Measurements from ENCODE around the gene CASP8AP2.
"Not testable (repeated sequence)": the region's sequence is repeated elsewhere in the genome, so short reads cannot be mapped to it uniquely, and the experiment has no call there.

The CASP8AP2 gene

DNA sequence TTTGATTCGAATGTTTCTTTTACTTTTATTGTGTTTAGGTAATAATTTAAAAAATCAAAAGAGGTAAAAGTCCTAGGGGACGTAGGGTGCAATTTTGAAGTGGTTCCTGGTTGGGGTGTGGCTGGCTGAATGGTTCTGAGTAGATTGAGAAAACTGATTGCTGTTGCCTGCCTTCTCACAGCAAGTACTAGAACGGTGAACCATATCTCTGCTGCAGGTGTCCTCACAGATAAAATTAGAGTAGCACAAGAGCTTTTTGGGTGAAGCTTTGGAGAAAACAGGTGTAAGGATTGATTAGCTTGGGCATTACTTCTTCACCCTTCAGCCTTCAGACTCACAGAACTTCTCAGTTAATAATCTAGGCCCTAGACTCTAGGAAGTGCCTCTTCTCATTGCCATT is 44.8 kb downstream of the CASP8AP2 start:
- H3K27ac ChIP-seq = no peak overlapping the region
- no peak for DNase-seq (ENCODE audit: low read depth, low spot score)

- no peak overlapping the region for H3K27ac ChIP-seq
- DNase-seq (ENCODE audit: low read depth, low spot score) = no peak
These were observed 56.9 kb downstream of the CASP8AP2 start for GRCh38 chr6:89886378-89887120.

DNA sequence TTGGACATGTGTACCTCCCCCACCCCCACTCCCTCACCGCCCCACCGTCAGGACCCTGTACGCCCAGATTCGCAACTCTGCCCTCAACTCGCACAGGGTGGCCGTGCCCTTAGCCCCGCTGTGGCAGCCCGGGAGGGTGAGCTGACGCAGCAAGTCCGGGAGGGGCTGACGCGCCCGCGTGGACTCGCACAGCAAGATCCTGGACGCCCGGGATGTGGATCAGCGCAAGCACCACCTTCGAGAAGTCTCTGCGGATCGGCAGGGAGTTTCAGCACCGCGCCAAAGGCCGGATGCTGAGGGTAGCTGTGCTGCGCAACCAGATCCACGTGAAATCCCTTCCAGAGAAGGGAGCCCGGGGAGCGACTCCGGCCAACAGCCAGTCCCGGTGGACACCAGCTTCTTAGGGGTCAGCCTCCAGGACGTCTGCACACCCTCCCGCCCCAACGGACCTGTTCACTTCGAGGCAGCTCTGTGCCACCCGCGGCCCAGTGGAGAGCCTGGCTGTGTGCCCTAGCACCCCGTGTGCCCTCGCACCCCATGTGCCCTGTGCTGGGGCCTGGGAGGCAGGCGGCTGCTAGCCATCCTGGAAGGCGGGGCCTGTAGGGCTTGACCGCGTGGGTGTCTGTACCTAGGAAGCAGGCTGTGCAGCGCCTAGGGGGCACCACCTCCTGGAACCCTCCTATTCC is 57.9 kb downstream of the CASP8AP2 start:
- DNase-seq (ENCODE audit: low read depth, low spot score) = no peak
- H3K27ac ChIP-seq = no peak overlapping the region

- H3K27ac ChIP-seq = no peak overlapping the region
These were observed 58.4 kb downstream of the CASP8AP2 start for GRCh38 chr6:89888138-89888514.

GRCh38 chr6:89888871-89889270 is 59.2 kb downstream of the CASP8AP2 start:
- H3K27ac ChIP-seq = no peak overlapping the region
- no peak for DNase-seq (ENCODE audit: low read depth, low spot score)

More at GRCh38 chr6:89888138-89888514, 58.4 kb downstream of the CASP8AP2 start:
- no peak for DNase-seq (ENCODE audit: low read depth, low spot score)

DNA sequence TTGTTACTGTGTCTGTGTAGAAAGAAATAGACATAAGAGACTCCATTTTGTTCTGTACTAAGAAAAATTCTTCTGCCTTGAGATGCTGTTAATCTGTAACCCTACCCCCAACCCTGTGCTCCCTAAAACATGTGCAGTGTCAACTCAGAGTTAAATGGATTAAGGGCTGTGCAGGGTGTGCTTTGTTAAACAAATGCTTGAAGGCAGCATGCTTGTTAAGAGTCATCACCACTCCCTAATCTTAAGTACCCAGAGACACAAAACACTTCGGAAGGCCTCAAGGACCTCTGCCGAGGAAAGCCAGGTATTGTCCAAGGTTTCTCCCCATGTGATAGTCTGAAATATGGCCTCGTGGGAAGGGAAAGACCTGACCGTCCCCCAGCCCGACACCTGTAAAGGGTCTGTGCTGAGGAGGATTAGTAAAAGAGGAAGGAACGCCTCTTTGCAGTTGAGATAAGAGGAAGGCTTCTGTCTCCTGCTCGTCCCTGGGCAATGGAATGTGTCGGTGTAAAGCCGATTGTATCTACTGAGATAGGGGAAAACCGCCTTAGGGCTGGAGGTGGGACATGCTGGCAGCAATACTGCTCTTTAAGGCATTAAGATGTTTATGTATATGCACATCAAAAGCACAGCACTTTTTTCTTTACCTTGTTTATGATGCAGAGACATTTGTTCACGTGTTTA is 61.3 kb downstream of the CASP8AP2 start:
- not testable (repeated sequence) for H3K27ac ChIP-seq; DNase-seq (ENCODE audit: low read depth, low spot score)

DNA sequence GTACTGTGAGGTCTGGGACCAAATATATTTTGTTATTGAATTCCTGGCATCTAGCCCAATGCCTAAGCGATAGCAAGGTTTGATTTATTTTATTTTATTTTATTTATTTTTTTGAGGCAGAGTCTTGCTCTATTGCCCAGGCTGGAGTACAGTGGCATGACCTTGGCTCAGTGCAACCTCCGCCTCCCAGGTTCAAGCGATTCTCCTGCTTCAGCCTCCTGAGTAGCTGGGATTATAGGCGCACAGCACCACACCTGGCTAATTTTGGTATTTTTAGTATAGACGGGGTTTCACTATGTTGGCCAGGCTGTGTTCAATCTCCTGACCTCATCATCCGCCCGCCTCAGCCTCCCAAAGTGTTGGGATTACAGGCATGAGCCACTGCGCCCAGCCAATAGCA is 62.9 kb downstream of the CASP8AP2 start:
- not testable (repeated sequence) for H3K27ac ChIP-seq; DNase-seq (ENCODE audit: low read depth, low spot score)

GRCh38 chr6:89894169-89894568 is 64.5 kb downstream of the CASP8AP2 start, which contains the start of gene GJA10:
GJA10 (plus strand) TSS chr6:89894469; CDS start chr6:89894469, 0 bp downstream.
- DNase-seq (ENCODE audit: low read depth, low spot score) = no peak
- no peak within 1 kb of the TSS for H3K27ac ChIP-seq

DNA sequence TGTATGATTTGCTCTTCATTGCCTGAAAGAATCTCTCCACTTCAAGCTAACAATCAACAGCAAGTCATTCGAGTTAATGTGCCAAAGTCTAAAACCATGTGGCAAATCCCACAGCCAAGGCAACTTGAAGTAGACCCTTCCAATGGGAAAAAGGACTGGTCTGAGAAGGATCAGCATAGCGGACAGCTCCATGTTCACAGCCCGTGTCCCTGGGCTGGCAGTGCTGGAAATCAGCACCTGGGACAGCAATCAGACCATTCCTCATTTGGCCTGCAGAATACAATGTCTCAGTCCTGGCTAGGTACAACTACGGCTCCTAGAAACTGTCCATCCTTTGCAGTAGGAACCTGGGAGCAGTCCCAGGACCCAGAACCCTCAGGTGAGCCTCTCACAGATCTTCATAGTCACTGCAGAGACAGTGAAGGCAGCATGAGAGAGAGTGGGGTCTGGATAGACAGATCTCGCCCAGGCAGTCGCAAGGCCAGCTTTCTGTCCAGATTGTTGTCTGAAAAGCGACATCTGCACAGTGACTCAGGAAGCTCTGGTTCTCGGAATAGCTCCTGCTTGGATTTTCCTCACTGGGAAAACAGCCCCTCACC is 65.7 kb downstream of the CASP8AP2 start:
- DNase-seq (ENCODE audit: low read depth, low spot score) = no peak
- no peak overlapping the region for H3K27ac ChIP-seq

DNA sequence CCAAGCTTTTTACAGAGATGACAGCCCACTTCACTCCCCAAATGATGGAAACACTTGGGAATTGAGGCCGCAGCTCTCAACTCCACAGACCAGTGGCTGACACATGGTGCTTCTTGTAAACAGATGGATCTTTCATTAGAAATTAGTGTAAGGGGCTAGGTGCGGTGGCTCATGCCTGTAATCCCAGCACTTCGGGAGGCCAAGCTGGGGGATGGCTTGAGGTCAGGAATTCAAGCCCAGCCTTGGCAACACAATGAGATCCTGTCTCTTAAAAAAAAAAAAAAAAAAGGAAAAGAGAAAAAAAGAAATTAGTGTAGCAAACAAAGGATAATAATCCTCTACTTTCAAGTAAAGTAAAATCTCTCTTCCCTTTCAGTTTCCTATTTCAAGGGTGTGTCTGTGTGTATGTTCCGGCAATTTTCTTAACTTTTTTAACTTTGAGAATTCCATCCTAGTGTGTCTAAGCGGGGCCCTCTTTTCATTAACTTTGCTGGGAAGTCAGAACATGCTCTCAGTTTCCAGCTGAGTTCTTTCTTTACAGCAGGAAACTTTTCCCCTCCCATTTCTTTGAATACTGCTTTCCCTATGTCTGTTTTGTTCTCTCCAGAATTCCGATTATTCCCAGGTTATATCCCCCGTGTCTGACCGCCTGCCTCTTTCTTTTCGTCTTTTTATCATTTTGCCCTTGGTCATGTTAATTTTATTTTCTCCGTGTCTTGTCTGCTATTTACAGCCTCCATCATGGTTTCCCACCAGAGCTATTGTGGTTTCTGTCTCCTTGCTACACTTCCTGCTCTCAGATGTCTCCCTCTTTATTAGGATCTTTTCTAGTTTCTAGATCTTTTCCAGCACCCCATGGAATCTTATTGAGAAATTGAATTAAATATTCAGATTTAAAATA is 80.6 kb downstream of the CASP8AP2 start:
- H3K27ac ChIP-seq; DNase-seq (ENCODE audit: low read depth, low spot score): not testable (repeated sequence)

GRCh38 chr6:89910902-89911240 is 81.2 kb downstream of the CASP8AP2 start:
- no peak for DNase-seq (ENCODE audit: low read depth, low spot score)
- H3K27ac ChIP-seq = no peak overlapping the region

GRCh38 chr6:89916136-89916920 is 86.6 kb downstream of the CASP8AP2 start:
- DNase-seq (ENCODE audit: low read depth, low spot score) = no peak
- no peak overlapping the region for H3K27ac ChIP-seq

DNA sequence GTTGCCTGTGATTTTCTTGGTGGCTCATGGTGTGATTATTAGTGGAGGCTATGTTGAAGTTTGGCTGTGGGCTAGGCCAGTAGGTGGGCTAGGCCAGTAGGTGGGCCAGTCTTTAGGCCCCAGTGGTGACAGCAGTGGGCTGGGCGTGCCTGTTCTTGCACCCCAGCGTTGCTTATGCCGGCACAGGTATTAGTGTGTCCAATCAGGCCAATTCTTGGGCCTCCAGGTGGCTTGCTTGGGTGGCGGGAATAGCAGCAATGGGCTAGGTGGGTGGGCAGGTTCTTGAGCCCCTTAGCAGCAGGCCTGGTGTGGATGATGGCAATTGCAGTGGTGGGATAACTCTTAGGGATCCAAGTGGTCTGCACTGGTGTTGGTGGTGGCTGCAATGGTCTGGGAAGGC is 87.5 kb downstream of the CASP8AP2 start:
- H3K27ac ChIP-seq = no peak overlapping the region
- DNase-seq (ENCODE audit: low read depth, low spot score) = no peak

DNA sequence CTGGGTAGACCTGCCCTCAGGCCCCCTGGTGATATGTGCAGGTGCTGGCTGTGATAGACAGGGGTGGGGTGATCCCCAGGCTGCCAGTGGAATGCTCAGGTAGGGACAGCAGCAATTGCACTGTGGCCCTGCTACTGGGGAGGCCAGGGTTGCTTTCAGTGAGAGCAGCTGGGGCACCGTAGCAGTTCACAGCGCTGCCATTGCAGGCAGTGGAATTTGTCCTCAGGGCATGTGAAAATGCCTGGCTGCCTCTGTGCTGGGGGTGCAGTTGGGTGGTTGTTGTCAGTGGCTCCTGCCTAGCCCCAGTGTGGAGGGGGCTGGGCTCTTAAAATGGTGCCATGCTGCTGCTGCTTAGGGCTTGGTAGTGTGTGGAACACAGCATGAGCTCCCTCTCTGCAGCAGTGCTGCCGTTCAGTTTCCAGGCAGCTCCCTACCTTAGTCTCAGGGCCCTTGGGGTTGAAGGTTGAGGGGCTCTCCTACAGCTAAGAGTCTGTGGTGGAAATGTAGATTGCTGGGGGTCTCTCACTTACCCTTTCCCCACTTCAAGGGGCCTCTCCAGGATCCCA is 88.2 kb downstream of the CASP8AP2 start:
- H3K27ac ChIP-seq = no peak overlapping the region
- no peak for DNase-seq (ENCODE audit: low read depth, low spot score)
